ENCODE measurements around the gene CASQ1. TPM values are rescaled to one million over a fixed set of nuclear protein-coding genes. Genes with fewer than 3 reads are reported as not detected.

CASQ1 gene
- total RNA-seq, 1 donor from 2014 or later, result 0.25 TPM

DNA sequence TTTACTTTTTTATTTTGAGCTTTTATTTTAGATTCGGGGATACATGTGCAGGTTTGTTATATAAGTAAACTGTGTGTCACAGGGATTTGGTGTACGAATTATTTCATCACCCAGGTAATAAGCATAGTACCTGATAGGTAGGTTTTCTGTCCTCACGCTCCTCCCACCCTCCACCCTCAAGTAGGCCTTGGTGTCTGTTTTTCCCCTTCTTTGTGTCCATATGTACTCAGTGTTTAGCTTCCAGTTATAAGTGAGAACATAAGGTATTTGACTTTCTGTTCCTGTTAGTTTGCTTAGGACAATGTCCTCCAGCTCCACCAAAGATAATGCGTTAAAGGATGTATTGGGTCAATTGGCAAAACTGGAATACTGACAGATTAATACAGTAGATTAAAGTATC is 33.2 kb upstream of the CASQ1 start:
- Mint-ChIP-seq H3K36me3 (ENCODE audit: low read depth) (no peaks in the 10 kb centered on the region), H3K9me3 (ENCODE audit: low read depth) (no peaks in the 10 kb centered on the region), H3K4me1 (ENCODE audit: low read depth) (no peaks in the 10 kb centered on the region), H3K27ac (ENCODE audit: unreplicated experiment) (no peak overlapping the region), H3K4me3 (ENCODE audit: unreplicated experiment) (no peak overlapping the region), H3K27me3 (ENCODE audit: low read depth) (no peaks in the 10 kb centered on the region)
- TF ChIP-seq, protein P1, sequence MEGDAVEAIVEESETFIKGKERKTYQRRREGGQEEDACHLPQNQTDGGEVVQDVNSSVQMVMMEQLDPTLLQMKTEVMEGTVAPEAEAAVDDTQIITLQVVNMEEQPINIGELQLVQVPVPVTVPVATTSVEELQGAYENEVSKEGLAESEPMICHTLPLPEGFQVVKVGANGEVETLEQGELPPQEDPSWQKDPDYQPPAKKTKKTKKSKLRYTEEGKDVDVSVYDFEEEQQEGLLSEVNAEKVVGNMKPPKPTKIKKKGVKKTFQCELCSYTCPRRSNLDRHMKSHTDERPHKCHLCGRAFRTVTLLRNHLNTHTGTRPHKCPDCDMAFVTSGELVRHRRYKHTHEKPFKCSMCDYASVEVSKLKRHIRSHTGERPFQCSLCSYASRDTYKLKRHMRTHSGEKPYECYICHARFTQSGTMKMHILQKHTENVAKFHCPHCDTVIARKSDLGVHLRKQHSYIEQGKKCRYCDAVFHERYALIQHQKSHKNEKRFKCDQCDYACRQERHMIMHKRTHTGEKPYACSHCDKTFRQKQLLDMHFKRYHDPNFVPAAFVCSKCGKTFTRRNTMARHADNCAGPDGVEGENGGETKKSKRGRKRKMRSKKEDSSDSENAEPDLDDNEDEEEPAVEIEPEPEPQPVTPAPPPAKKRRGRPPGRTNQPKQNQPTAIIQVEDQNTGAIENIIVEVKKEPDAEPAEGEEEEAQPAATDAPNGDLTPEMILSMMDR (IDR thresholded peaks at IDR 0.05), result no peak
- no peak for DNase-seq (ENCODE audit: low spot score)

DNA sequence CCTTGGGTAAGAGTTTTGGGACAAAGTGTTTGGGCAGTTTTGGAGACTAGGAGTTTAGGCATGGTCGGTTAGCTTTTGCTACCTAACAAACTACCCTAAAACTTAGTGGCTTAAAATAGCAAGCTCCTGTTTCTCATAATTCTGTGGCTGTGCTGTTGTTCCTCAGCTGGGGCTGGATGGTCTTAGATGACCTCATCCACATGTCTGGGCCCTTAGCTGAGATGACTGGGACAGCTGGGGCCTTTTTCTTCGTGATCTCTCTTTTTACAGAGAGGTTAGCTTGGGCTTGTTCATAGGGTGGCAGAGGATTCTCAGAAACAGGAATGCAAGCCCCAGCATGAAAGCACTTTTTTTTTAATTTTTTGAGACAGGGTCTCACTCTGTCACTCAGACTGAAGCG is 32.3 kb upstream of the CASQ1 start:
- H3K27me3 Mint-ChIP-seq (ENCODE audit: low read depth), result no peaks in the 10 kb centered on the region
- no peak overlapping the region for H3K27ac Mint-ChIP-seq (ENCODE audit: unreplicated experiment)
- TF ChIP-seq, protein P1 (IDR thresholded peaks at IDR 0.05), result no peak
- DNase-seq (ENCODE audit: low spot score), result no peak
- no peaks in the 10 kb centered on the region for H3K36me3 Mint-ChIP-seq (ENCODE audit: low read depth)
- no peaks in the 10 kb centered on the region for H3K4me1 Mint-ChIP-seq (ENCODE audit: low read depth)
- no peaks in the 10 kb centered on the region for H3K9me3 Mint-ChIP-seq (ENCODE audit: low read depth)
- no peak overlapping the region for H3K4me3 Mint-ChIP-seq (ENCODE audit: unreplicated experiment)

DNA sequence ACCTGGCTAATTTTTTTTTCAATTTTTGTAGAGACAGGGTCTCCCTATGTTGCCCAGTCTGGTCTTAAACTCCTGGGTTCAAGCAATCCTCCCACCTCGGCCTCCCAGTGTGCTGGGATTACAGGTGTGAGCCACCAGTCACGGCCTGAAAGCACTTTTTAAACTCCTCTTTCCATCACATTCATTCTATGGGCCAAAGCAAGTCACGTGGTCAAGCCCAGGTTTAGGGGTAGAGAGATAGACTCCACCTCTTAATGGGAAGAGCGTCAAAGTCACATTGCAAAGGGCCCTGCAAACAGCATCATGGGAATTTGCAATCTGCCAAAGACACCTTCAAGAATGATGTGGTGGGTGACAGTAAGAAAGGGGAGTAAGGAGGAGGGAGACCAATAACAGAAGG is 31.8 kb upstream of the CASQ1 start:
- no peak for DNase-seq (ENCODE audit: low spot score)
- Mint-ChIP-seq H3K9me3 (ENCODE audit: low read depth) (no peaks in the 10 kb centered on the region), H3K27me3 (ENCODE audit: low read depth) (no peaks in the 10 kb centered on the region), H3K36me3 (ENCODE audit: low read depth) (no peaks in the 10 kb centered on the region), H3K4me3 (ENCODE audit: unreplicated experiment) (no peak overlapping the region), H3K27ac (ENCODE audit: unreplicated experiment) (no peak overlapping the region), H3K4me1 (ENCODE audit: low read depth) (no peaks in the 10 kb centered on the region)
- TF ChIP-seq, protein P1 (IDR thresholded peaks at IDR 0.05), result no peak

DNA sequence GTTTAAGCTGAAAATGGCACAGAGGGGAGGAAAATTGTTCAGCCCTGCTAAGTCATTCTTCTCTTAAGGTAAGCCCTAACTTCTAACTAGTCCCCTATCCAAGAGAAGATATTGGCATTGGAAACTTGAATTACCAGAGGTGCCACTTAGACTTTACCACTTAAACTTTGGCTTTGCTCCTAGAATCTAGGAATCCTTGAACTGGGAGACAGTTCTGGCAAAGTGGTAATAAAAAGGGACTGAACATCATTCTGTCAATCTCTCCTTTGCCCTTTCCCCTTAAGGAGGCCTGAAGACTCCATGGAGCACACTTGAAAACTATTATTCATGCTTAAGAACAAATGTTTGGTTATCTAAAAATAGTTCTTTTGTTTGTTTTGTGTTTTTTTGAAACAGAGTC is 30.5 kb upstream of the CASQ1 start:
- TF ChIP-seq, protein P1 (IDR thresholded peaks at IDR 0.05), result no peak
- H3K27ac Mint-ChIP-seq (ENCODE audit: unreplicated experiment), result no peak overlapping the region
- no peaks in the 10 kb centered on the region for H3K4me1 Mint-ChIP-seq (ENCODE audit: low read depth)
- H3K36me3 Mint-ChIP-seq (ENCODE audit: low read depth), result no peaks in the 10 kb centered on the region
- H3K4me3 Mint-ChIP-seq (ENCODE audit: unreplicated experiment), result no peak overlapping the region
- peaks cover 1% of the 10 kb centered on the region for H3K27me3 Mint-ChIP-seq (ENCODE audit: low read depth)
- DNase-seq (ENCODE audit: low spot score), result no peak
- no peaks in the 10 kb centered on the region for H3K9me3 Mint-ChIP-seq (ENCODE audit: low read depth)

DNA sequence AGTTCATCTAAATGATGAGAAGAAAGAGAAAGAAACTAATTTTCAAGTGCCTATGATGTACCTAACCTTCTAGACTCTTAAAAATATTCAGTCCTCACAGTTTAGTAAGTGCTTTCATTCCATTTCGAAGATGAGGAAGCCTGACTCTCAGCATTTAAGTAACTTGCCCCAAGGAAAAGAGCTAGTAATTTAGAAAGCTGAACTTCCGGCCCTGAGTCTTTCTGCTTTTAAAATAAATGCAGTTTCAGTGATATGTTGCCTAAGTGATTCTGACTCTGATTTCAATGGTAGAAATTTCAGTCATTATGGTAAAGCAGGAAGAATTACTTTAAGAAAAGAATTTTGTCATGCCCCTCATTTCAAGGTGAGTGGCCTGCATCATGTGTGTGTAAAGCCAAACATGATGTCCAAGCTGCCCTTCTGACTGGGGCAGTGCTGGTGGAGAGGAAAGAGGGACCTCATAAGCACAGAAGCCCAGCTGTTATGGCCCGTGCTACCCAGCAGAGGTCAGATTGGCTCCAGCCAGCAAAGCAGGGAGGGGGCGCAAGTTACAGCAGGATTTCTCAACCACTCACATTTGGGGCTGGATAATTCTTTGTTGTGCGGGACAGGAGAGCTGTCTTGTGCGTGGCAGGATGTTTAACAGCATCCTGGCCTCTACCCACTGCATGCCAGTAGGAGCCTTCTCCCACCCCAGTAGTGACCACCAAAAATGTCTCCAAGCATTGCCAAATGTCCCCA is 28.2 kb upstream of the CASQ1 start:
- Mint-ChIP-seq H3K4me3 (ENCODE audit: unreplicated experiment) (no peak overlapping the region), H3K36me3 (ENCODE audit: low read depth) (no peaks in the 10 kb centered on the region), H3K9me3 (ENCODE audit: low read depth) (no peaks in the 10 kb centered on the region), H3K27me3 (ENCODE audit: low read depth) (peaks cover 5% of the 10 kb centered on the region), H3K27ac (ENCODE audit: unreplicated experiment) (no peak overlapping the region), H3K4me1 (ENCODE audit: low read depth) (no peaks in the 10 kb centered on the region)
- DNase-seq (ENCODE audit: low spot score), result no peak
- TF ChIP-seq, protein P1 (IDR thresholded peaks at IDR 0.05), result peak; percentile 73

All from chondrocyte (in vitro differentiated cells).